DMS53 treated with DMSO at 0.1 percent for 48 hours (cell line): ENCODE data around the gene ZNF684.
"Not testable (repeated sequence)": the region's sequence is repeated elsewhere in the genome, so short reads cannot be mapped to it uniquely, and the experiment has no call there.

Experiments used
- DNase-seq: peaks from one replicate; lab custom pipeline; 2025; ENCODE audit not compliant: unreplicated experiment; lab: John Stamatoyannopoulos, UW

The ZNF684 gene

GRCh38 chr1:40531381-40532061 is at the start of gene ZNF684:
TSS of gene ZNF684 (plus strand) at chr1:40531637. CDS start at chr1:40533167, 1,530 bp downstream.
- DNase-seq, result peak; percentile 94

DNA sequence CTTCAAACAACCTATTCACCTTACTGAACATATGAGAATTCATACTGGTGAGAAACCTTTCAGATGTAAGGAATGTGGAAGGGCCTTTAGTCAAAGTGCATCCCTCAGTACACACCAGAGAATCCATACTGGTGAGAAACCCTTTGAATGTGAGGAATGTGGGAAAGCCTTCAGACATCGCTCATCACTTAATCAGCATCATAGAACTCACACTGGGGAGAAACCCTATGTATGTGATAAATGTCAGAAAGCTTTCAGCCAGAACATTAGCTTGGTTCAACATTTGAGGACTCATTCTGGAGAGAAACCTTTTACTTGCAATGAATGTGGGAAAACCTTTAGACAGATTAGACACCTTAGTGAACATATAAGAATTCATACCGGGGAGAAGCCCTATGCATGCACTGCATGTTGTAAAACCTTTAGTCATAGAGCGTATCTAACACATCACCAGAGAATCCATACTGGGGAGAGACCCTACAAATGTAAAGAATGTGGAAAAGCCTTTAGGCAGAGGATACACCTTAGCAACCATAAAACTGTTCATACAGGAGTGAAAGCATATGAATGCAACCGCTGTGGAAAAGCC is 36.0 kb upstream of the ZNF684 start:
- no peak for DNase-seq

DNA sequence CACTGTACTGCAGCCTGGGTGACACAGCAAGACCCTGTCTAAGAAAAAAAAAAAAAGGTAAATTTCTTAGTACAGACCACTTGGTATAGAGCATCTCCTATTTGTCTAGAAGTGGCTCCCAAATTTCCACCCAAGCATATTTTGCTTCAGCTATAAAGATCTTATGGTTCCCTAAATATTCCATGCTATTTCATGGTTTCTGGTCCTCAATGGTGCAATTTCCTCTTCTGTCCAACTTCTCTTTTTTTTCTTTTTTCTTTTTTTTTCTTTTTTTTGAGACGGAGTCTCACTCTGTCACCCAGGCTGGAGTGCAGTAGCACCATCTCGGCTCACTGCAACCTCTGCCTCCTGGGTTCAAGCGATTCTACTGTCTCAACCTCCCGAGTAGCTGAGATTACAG is 28.8 kb upstream of the ZNF684 start:
- DNase-seq, result not testable (repeated sequence)

- no peak for DNase-seq
These were observed 23.5 kb upstream of the ZNF684 start for GRCh38 chr1:40507973-40508372.

DNA sequence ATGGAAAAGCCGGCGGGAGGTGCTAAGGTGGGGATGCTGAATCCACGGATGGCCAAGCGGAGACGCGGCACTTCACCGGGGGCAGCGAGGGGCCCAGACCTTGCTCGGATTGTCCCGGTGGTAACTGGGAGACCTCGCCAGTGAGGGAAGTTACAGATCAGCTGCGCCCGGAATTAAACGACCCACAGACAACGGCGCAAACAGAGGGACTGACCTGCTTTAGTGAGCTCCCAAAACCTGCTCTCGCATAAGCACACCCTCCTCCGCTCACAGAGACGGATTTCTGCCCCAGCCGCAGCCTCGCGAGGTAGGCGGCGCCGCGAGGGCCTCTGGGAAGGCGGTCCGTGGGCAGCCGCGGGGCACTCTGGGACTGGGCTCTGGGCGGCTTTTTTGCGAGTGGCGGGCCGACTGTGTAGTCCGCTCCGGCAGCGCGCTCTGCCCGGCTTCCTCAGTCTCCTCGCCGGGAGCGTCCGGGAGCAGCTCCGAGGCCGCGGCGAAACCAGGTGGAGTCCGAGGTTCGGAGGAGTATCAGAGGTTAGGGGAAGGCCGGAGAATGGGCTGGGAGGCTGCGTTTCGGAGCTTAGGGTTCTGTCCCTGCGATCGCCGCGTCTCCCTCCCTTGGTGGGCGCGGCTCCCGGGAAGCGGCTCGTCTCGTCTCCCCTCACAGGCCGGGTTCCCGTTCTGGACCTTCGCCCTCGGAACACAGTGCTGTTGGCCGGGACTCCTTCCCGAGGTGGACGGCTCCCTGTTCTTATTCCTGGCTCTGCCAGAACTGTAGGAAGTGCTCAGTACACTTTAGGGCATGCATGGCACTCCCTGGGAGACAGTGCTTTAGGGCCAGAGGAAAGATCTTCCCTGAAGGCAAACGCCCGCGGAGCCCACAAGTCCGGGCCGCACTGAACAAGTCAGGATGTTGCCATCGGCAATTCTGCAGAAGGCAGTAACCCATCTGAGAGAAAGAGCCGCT is 22.8 kb upstream of the ZNF684 start, which contains the start of gene EXO5:
Gene EXO5, plus strand, starts transcription at position 393 of the 967 bp plus-strand sequence. CDS start 5,778 bp downstream, outside the sequence.
- DNase-seq, result peak; percentile 62

GRCh38 chr1:40519517-40519916 is 11.9 kb upstream of the ZNF684 start:
- no peak for DNase-seq

DNA sequence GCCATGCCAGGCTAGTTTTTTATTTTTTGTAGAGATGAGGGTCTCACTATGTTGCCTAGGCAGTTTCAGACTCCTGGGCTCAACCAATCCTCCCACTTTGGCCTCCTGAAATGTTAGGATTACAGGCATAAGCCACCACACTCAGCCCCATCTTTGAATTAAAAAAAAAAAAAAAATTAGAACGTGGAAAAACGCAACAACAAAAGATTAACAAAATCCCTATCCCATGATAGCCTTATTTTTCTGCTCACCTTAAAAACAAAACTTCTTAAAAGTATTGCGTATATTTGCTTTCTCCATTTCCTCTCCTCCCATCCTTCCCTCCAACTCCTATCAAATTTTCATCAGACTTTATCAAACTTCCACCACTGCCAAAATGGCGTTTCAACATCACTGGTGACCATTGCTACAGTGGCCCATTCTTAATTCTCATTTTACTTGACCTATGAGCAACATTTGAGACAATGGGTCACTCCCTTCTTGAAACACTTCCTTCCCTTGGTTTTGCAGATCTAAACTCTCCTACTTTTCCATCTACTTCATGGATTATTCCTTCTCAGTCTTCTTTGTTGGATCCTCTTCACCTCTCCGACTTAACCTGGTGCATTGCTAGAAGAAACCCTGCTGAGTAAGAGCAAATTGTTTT is 579 bp upstream of the ZNF684 start:
- no peak for DNase-seq

DNA sequence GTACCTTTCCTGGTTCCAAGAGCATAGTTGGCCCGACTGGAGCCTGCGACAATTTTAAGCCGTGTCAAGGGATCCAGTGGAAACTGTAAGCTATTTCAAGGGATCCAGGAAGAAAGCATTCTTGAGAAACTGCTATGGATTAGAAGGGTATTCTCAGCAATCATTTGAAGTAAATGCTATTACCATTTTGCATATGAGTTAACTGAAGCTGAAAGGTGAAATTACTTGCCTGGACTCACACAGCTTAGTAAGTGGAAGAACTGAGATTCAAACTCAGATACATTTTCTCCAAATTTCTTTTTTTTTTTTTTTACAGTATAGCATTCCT is 589 bp downstream of the ZNF684 start:
- peak; percentile 48 for DNase-seq

GRCh38 chr1:40532844-40533424 is 1.5 kb downstream of the ZNF684 start:
- peak; percentile 48 for DNase-seq

- no peak for DNase-seq
These were observed 3.2 kb downstream of the ZNF684 start for GRCh38 chr1:40534589-40534988.

DNA sequence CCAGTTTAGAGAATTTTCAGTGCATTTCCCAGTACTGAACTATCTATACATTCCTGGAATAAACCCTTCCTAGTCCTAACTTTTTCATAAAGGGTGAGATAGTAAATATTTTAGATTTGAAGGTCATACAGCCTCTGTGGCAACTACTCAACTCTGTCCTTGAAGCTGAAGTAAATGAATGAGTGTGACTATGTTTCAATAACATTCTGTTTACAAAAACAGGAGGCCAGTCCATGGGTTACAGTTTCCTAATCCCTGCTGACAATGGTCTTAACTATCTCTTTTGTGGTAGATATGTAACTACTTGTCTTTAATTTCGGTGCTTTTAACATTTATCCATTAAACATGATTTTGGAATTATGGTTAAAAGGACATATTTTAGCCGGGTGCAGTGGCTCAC is 4.3 kb downstream of the ZNF684 start:
- no peak for DNase-seq

DNA sequence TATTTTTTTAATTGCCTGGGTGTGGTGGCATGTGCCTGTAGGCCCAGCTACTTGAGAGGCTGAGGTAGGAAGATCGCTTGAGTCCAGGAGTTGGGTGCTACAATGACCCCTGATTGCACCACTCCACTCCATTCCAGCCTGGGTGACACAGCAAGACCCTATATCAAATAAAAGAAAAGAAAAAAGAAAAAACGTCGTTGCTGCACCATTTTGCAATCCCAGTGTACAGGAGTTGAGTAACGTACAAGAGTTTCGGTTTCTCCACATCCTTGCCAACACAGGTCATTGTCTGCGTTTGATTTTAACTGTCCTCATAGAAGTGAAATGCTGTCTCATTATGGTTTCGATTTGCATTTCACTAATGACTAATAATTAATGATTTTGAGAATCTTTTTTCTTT is 7.9 kb downstream of the ZNF684 start:
- DNase-seq, result no peak

GRCh38 chr1:40546957-40547356 is 15.5 kb downstream of the ZNF684 start:
- DNase-seq, result no peak

DNA sequence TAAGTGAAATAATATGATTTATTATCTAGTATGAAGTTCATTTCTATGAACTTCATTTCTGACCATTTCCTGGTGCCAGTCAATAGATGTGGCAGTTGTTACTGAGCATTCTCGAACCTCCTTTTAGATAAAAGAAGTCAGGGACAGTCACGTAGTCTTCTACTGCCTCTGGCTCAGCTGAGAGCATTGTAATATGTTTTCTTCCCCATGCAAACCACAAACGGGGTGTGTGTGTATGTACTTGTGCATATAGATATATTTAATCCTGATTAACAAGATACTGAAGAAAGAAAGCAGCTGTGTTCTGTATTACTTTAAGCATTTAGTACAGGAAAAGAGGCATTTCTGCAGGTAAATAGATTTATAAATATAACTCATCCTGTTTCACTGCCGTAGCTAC is 21.6 kb downstream of the ZNF684 start:
- DNase-seq, result no peak

DNA sequence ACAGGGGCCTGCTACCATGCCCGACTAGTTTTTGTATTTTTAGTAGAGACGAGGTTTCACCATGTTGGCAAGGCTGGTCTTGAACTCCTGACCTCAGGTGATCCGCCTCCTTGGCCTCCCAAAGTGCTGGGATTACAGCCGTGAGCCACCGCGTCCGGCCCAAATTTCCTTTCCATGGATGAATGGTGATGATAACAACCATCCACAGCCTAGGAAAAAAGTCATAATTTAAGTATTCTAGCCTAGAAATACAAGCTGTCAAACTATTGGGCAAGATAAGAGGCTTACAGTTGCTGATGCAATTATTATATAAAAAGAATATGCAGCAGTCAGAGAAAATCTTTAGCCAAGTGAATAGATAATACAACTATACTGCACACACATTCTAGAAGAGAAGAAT is 23.4 kb downstream of the ZNF684 start:
- DNase-seq, result not testable (repeated sequence)

- no peak for DNase-seq
These were observed 24.7 kb downstream of the ZNF684 start for GRCh38 chr1:40556121-40556520.

DNA sequence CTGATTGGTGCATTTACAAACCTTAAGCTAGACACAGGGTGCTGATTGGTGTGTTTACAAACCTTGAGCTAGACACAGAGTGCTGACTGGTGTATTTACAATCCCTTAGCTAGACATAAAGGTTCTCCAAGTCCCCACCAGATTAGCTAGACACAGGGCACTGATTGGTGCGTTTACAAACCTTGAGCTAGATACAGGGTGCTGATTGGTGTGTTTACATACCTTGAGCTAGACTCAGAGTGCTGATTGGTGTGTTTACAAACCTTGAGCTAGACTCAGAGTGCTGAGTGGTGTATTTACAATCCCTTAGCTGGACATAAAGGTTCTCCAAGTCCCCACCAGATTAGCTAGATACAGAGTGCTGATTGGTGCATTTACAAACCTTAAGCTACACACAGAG is 26.8 kb downstream of the ZNF684 start:
- DNase-seq, result not testable (repeated sequence)

GRCh38 chr1:40562185-40562584 is 30.7 kb downstream of the ZNF684 start:
- DNase-seq, result no peak

DNA sequence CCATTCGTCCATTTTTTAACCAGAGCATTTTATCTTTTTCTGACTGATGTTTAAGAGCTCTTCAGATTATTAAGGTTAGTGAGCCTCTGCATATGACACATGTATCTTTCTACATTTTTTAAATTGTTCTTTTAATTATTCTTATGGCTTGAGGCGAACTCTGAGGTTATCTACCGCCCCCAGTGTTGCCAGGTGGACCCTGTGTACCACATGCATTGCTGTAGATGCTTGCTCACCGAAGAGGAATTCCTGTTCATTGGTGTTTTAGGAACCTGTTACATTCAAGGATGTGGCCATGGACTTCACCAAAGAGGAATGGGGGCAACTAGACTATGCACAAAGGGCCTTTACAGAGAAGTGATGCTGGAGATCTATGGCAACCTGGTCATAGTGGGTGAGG is 31.8 kb downstream of the ZNF684 start:
- DNase-seq, result no peak

DNA sequence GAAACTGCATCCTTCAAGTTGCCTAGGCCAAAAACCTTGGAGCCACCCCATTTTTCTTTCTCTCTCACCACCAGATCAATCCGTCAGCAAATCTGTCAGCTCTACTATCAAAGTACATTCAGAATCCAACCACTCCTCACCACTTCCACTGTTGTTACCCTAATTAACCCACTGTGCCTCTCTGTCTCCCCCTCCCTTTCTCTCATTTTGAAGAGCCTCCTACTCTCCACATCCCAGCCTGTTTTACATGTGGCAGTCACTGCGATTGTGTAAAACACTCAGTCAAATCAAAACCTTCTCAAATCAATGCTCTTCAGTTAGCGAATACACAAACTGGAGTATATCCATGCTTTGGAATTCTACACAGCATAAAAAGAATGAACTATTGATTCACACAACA is 33.1 kb downstream of the ZNF684 start:
- DNase-seq, result no peak

GRCh38 chr1:40564913-40565312 is 33.5 kb downstream of the ZNF684 start:
- no peak for DNase-seq
